Effector memory CD4-positive, alpha-beta T cell (primary cell): ENCODE data around the gene PRKG1.
"Not testable (repeated sequence)": the region's sequence is repeated elsewhere in the genome, so short reads cannot be mapped to it uniquely, and the experiment has no call there.

ENCODE experiments used
- DNase-seq, 3 donors: peaks; one replicate each; pipeline ENCODE4 v3.0.0-alpha.2; 2020
- H3K27ac ChIP-seq: 2 replicates; pipeline ENCODE4 v1.7.0; 2013; ENCODE audit warnings: mild to moderate bottlenecking, low read length, moderate library complexity; ENCODE audit not compliant: insufficient read depth, poor library complexity, severe bottlenecking
- H3K27me3 ChIP-seq: replicated peaks from 2 replicates; pipeline ENCODE4 v1.7.0; 2013; ENCODE audit warnings: mild to moderate bottlenecking, low read length; ENCODE audit not compliant: insufficient read depth, control insufficient read depth, poor library complexity, severe bottlenecking
- H3K36me3 ChIP-seq: 2 replicates; pipeline ENCODE4 v1.7.0; 2013; ENCODE audit warnings: mild to moderate bottlenecking, low read length, moderate library complexity; ENCODE audit not compliant: control insufficient read depth, insufficient read depth
- H3K4me1 ChIP-seq: 2 replicates; pipeline ENCODE4 v1.7.0; 2013; ENCODE audit warnings: low read length, mild to moderate bottlenecking; ENCODE audit not compliant: control insufficient read depth, insufficient read depth, poor library complexity, severe bottlenecking
- H3K4me3 ChIP-seq: 2 replicates; pipeline ENCODE4 v1.7.0; 2013; ENCODE audit warnings: low read length, low read depth, mild to moderate bottlenecking; ENCODE audit not compliant: insufficient read depth, poor library complexity, severe bottlenecking
- H3K9me3 ChIP-seq: 2 replicates; pipeline ENCODE4 v1.7.0; 2013; ENCODE audit warnings: mild to moderate bottlenecking, low read length, moderate library complexity; ENCODE audit not compliant: control insufficient read depth

PRKG1 gene

GRCh38 chr10:51251110-51251509 is 176.8 kb downstream of the PRKG1 start:
- Histone ChIP-seq H3K27me3 (no peaks in the 10 kb centered on the region), H3K4me1 (no peaks in the 10 kb centered on the region), H3K9me3 (no peaks in the 10 kb centered on the region), H3K27ac (no peak overlapping the region), H3K4me3 (no peak overlapping the region), H3K36me3 (no peaks in the 10 kb centered on the region)
- DNase-seq: no peak

- no peak for DNase-seq
- H3K27ac ChIP-seq: no peak overlapping the region
- no peaks in the 10 kb centered on the region for H3K4me1 ChIP-seq
- H3K27me3 ChIP-seq: no peaks in the 10 kb centered on the region
- no peaks in the 10 kb centered on the region for H3K9me3 ChIP-seq
- no peak overlapping the region for H3K4me3 ChIP-seq
- H3K36me3 ChIP-seq: no peaks in the 10 kb centered on the region
Observed at GRCh38 chr10:51255381-51255780, 181.1 kb downstream of the PRKG1 start.

GRCh38 chr10:51257511-51258248 is 183.4 kb downstream of the PRKG1 start:
- no peak overlapping the region for H3K27ac ChIP-seq
- no peaks in the 10 kb centered on the region for H3K9me3 ChIP-seq
- DNase-seq: no peak
- no peaks in the 10 kb centered on the region for H3K27me3 ChIP-seq
- no peaks in the 10 kb centered on the region for H3K36me3 ChIP-seq
- no peak overlapping the region for H3K4me3 ChIP-seq
- no peaks in the 10 kb centered on the region for H3K4me1 ChIP-seq

GRCh38 chr10:51260376-51260775 is 186.1 kb downstream of the PRKG1 start:
- no peaks in the 10 kb centered on the region for H3K27me3 ChIP-seq
- no peaks in the 10 kb centered on the region for H3K4me1 ChIP-seq

GRCh38 chr10:51266496-51266895 is 192.2 kb downstream of the PRKG1 start:
- Histone ChIP-seq H3K4me3 (no peak overlapping the region), H3K36me3 (no peaks in the 10 kb centered on the region), H3K9me3 (no peaks in the 10 kb centered on the region), H3K27ac (no peak overlapping the region), H3K27me3 (no peaks in the 10 kb centered on the region), H3K4me1 (no peaks in the 10 kb centered on the region)
- DNase-seq: no peak

More at GRCh38 chr10:51260376-51260775, 186.1 kb downstream of the PRKG1 start:
- Histone ChIP-seq H3K36me3 (no peaks in the 10 kb centered on the region), H3K4me3 (no peak overlapping the region), H3K27ac (no peak overlapping the region), H3K9me3 (no peaks in the 10 kb centered on the region)
- no peak for DNase-seq

- H3K27ac ChIP-seq, H3K27me3 ChIP-seq, H3K36me3 ChIP-seq, DNase-seq, H3K9me3 ChIP-seq, H3K4me1 ChIP-seq, H3K4me3 ChIP-seq: not testable (repeated sequence)
Observed at GRCh38 chr10:51267980-51268570, 193.8 kb downstream of the PRKG1 start.

- no peak for DNase-seq
- H3K4me3 ChIP-seq: no peak overlapping the region
- no peaks in the 10 kb centered on the region for H3K27me3 ChIP-seq
Observed at GRCh38 chr10:51269821-51270220, 195.5 kb downstream of the PRKG1 start.

GRCh38 chr10:51270936-51271530 is 196.7 kb downstream of the PRKG1 start:
- no peaks in the 10 kb centered on the region for H3K9me3 ChIP-seq
- no peak overlapping the region for H3K27ac ChIP-seq
- H3K27me3 ChIP-seq: no peaks in the 10 kb centered on the region
- H3K36me3 ChIP-seq: no peaks in the 10 kb centered on the region
- no peak overlapping the region for H3K4me3 ChIP-seq
- no peak for DNase-seq
- no peaks in the 10 kb centered on the region for H3K4me1 ChIP-seq

More at GRCh38 chr10:51269821-51270220, 195.5 kb downstream of the PRKG1 start:
- Histone ChIP-seq H3K27ac (no peak overlapping the region), H3K4me1 (no peaks in the 10 kb centered on the region), H3K9me3 (no peaks in the 10 kb centered on the region), H3K36me3 (no peaks in the 10 kb centered on the region)

- H3K27ac ChIP-seq, H3K36me3 ChIP-seq, H3K9me3 ChIP-seq, H3K27me3 ChIP-seq, H3K4me1 ChIP-seq, H3K4me3 ChIP-seq, DNase-seq: not testable (repeated sequence)
Observed at GRCh38 chr10:51272099-51272498, 197.8 kb downstream of the PRKG1 start.

GRCh38 chr10:51272555-51272954 is 198.3 kb downstream of the PRKG1 start:
- Histone ChIP-seq H3K4me1 (no peaks in the 10 kb centered on the region), H3K4me3 (no peak overlapping the region), H3K27ac (no peak overlapping the region), H3K27me3 (no peaks in the 10 kb centered on the region), H3K9me3 (no peaks in the 10 kb centered on the region), H3K36me3 (no peaks in the 10 kb centered on the region)
- DNase-seq: no peak
